PC-3 (cell line): ENCODE measurements around the gene TNFRSF11A. TPM values are rescaled to one million over a fixed set of nuclear protein-coding genes. Genes with fewer than 3 reads are reported as not detected.

Source experiments
- ATAC-seq: fragments of 200-7000 bp; cut with Tn5 transposase; 2 replicates; pipeline ENCODE4 v1.9.1; 2020; ENCODE audit warnings: mild to moderate bottlenecking, moderate library complexity
- BruUV-seq: library from RNA; stranded (reverse); fragments of 400-500 nt; replicated peaks from 2 replicates; lab custom pipeline; 2021; lab: Mats Ljungman, UMichigan
- CTCF ChIA-PET: fragments of 300-600 bp; sonication (Branson Sonifier 250); formaldehyde crosslinking; loops from one replicate; lab custom pipeline; 2022; ENCODE audit warnings: antibody characterized with exemption; lab: Charles Lee
- POLR2A ChIA-PET: fragments of 300-600 bp; sonication (Branson Sonifier 250); formaldehyde crosslinking; loops from one replicate; lab custom pipeline; 2022; ENCODE audit warnings: antibody characterized with exemption; ENCODE audit not compliant: unreplicated experiment; lab: Charles Lee
- DNase-seq: peaks from one replicate; pipeline ENCODE4 v3.0.0-alpha.2; 2015
- H2AFZ ChIP-seq: fragments of 300-600 bp; sonication (generic); 2 replicates; pipeline ENCODE4 v1.6.0; 2016; ENCODE audit warnings: antibody characterized with exemption, low read length
- H3F3A ChIP-seq: fragments of 300-600 bp; sonication (generic); one replicate; pipeline ENCODE4 v1.6.0; 2017; ENCODE audit warnings: antibody characterized with exemption, low read length, control low read depth, mild to moderate bottlenecking; ENCODE audit not compliant: unreplicated experiment
- H3K27ac ChIP-seq: fragments of 300-600 bp; sonication (generic); 2 replicates; pipeline ENCODE4 v1.5.1; 2016; ENCODE audit warnings: mild to moderate bottlenecking, low read length
- H3K27me3 ChIP-seq: fragments of 300-600 bp; sonication (generic); 2 replicates; pipeline ENCODE4 v1.6.1; 2016; ENCODE audit warnings: low read length, mixed read lengths
- H3K36me3 ChIP-seq: fragments of 300-600 bp; sonication (generic); 2 replicates; pipeline ENCODE4 v1.6.1; 2016; ENCODE audit warnings: low read depth, mixed run types, low read length, mixed read lengths
- H3K4me1 ChIP-seq: fragments of 300-600 bp; sonication (generic); 2 replicates; pipeline ENCODE4 v1.5.1; 2016; ENCODE audit warnings: low read length; ENCODE audit not compliant: insufficient read depth
- H3K4me2 ChIP-seq: fragments of 300-600 bp; sonication (generic); 2 replicates; pipeline ENCODE4 v1.6.0; 2016; ENCODE audit warnings: low read length
- H3K4me3 ChIP-seq: fragments of 300-600 bp; sonication (generic); 2 replicates; pipeline ENCODE4 v1.5.1; 2016; ENCODE audit warnings: mild to moderate bottlenecking, low read length, mixed read lengths
- H3K79me2 ChIP-seq: fragments of 300-600 bp; sonication (generic); 2 replicates; pipeline ENCODE4 v1.6.1; 2017; ENCODE audit warnings: low read length, mixed read lengths
- H3K9ac ChIP-seq: fragments of 300-600 bp; sonication (generic); 2 replicates; pipeline ENCODE4 v1.6.0; 2016; ENCODE audit warnings: mild to moderate bottlenecking, low read length
- H3K9me2 ChIP-seq: fragments of 300-600 bp; sonication (generic); replicated peaks from 2 replicates; pipeline ENCODE4 v1.6.1; 2016; ENCODE audit warnings: mixed run types, low read length, mixed read lengths
- H3K9me3 ChIP-seq: fragments of 300-600 bp; sonication (generic); 2 replicates; pipeline ENCODE4 v1.6.1; 2016; ENCODE audit warnings: low read length, mixed read lengths
- H4K20me1 ChIP-seq: fragments of 300-600 bp; sonication (generic); 2 replicates; pipeline ENCODE4 v1.6.1; 2016; ENCODE audit warnings: low read length, mixed read lengths
- EZH2 ChIP-seq: fragments of 300-600 bp; sonication (generic); IDR thresholded peaks from one replicate; pipeline ENCODE4 v1.6.1; 2017; ENCODE audit warnings: antibody characterized with exemption, mild to moderate bottlenecking, low read length; ENCODE audit not compliant: unreplicated experiment
- EZH2phosphoT487 ChIP-seq: fragments of 300-600 bp; sonication (generic); IDR thresholded peaks from 2 replicates; pipeline ENCODE4 v1.6.1; 2018; ENCODE audit warnings: mild to moderate bottlenecking, antibody characterized with exemption, low read length, borderline replicate concordance
- intact Hi-C: fragments of 100-400 bp; cut with micrococcal nuclease; formaldehyde crosslinking; loops from 2 replicates; pipeline ENCODE4 v1.9.0; 2023
- total RNA-seq: library from RNA; depleted of rRNA; stranded (reverse); fragments of >200 nt; gene quantifications from 2 replicates; pipeline ENCODE4 v1.2.3, GENCODE V29; 2014
- TF ChIP-seq, protein P1 (sequence below): fragments of 300-600 bp; sonication (generic); conservative IDR thresholded peaks from 2 replicates; pipeline ENCODE4 v1.5.1; 2017; ENCODE audit warnings: antibody characterized with exemption, low read depth, mild to moderate bottlenecking, low read length

TNFRSF11A gene
- total RNA-seq, 1 experiment from 2014 or later, result 26.5 TPM

DNA sequence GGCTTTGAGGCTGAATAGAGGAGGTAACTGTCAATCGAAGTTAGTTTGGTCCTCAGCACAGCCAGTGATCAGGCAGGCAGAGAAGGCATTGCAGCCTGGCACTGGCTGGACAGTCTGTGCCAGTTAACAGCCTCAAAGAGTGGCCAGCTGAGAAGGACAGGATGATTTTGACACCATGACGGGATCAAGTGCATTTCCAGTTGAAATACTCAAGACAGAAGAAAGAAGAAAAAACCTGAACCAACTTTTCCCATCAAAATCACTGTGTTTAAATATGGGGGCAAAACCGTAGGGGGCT is 101.0 kb downstream of the TNFRSF11A start:
- no peak for ATAC-seq
- H3K4me2 ChIP-seq, result peak overlapping the region; percentile 81; the same call in 1 of the 2 replicates

DNA sequence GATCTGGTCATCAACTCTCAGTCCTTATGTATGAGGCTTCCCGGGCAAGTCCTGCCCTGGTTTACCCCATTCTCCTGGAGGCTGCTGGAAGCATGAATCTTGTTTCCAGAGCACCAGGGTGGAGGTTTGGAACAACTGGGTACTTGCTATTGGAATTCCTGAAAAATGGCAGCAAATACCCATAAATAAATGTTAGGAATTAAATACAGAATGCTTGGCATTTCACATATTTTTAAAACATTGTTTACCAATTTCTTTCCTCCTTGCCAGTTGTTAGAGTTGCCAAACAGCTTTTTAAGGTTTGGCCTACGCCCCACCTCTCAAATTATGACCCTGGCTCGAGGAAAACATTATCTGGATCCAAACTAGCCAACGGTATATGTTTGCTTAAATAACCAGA is 107.1 kb downstream of the TNFRSF11A start:
- no TSS peak for BruUV-seq
- Histone ChIP-seq H3F3A (no peaks in the 10 kb centered on the region), H3K9ac (no peak overlapping the region), H3K9me2 (no peaks in the 10 kb centered on the region; the same call in 1 of the 2 replicates), H4K20me1 (no peaks in the 10 kb centered on the region), H3K79me2 (no peaks in the 10 kb centered on the region), H3K36me3 (no peaks in the 10 kb centered on the region), H3K27me3 (no peaks in the 10 kb centered on the region), H3K4me3 (no peak overlapping the region), H3K4me2 (no peak overlapping the region), H2AFZ (0 out of 2 replicates have a peak overlapping the region, but pooled peaks have one; percentile 20), H3K27ac (no peak overlapping the region), H3K9me3 (no peaks in the 10 kb centered on the region), H3K4me1 (no peaks in the 10 kb centered on the region)
- TF ChIP-seq EZH2phosphoT487 (no peak), EZH2 (no peak)
- TF ChIP-seq, protein P1, sequence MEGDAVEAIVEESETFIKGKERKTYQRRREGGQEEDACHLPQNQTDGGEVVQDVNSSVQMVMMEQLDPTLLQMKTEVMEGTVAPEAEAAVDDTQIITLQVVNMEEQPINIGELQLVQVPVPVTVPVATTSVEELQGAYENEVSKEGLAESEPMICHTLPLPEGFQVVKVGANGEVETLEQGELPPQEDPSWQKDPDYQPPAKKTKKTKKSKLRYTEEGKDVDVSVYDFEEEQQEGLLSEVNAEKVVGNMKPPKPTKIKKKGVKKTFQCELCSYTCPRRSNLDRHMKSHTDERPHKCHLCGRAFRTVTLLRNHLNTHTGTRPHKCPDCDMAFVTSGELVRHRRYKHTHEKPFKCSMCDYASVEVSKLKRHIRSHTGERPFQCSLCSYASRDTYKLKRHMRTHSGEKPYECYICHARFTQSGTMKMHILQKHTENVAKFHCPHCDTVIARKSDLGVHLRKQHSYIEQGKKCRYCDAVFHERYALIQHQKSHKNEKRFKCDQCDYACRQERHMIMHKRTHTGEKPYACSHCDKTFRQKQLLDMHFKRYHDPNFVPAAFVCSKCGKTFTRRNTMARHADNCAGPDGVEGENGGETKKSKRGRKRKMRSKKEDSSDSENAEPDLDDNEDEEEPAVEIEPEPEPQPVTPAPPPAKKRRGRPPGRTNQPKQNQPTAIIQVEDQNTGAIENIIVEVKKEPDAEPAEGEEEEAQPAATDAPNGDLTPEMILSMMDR, result no peak
- ATAC-seq, result no peak
- DNase-seq, result no peak
- ChIA-PET CTCF (no interaction called here), POLR2A (no interaction called here)
- intact Hi-C loops, result no loop called here

More for the DNA sequence above, 101.0 kb downstream of the TNFRSF11A start:
- TF ChIP-seq, protein P1, result no peak
- no peak for TF ChIP-seq EZH2
- TF ChIP-seq EZH2phosphoT487, result no peak
- H3K4me1 ChIP-seq, result peaks cover 19% of the 10 kb centered on the region
- CTCF ChIA-PET, result interaction anchor here (0.6 to 1.2 kb wide), 9 partner anchors 25 to 140 kb away, joined by 3 to 9 read pairs (median 5); no protein-coding TSS in a partner anchor
- no TSS peak for BruUV-seq
- H3K9ac ChIP-seq, result no peak overlapping the region
- H3K27ac ChIP-seq, result no peak overlapping the region
- no peaks in the 10 kb centered on the region for H4K20me1 ChIP-seq
- no peaks in the 10 kb centered on the region for H3F3A ChIP-seq
- H3K9me3 ChIP-seq, result no peaks in the 10 kb centered on the region
- H3K36me3 ChIP-seq, result no peaks in the 10 kb centered on the region
- POLR2A ChIA-PET, result no interaction called here
- no peak overlapping the region for H3K4me3 ChIP-seq
- H3K27me3 ChIP-seq, result no peaks in the 10 kb centered on the region
- no peak for DNase-seq
- no peaks in the 10 kb centered on the region; the same call in 1 of the 2 replicates for H3K9me2 ChIP-seq
- intact Hi-C loops, result no loop called here
- no peaks in the 10 kb centered on the region for H3K79me2 ChIP-seq
- H2AFZ ChIP-seq, result peak overlapping the region; percentile 12; the same call in 1 of the 2 replicates

DNA sequence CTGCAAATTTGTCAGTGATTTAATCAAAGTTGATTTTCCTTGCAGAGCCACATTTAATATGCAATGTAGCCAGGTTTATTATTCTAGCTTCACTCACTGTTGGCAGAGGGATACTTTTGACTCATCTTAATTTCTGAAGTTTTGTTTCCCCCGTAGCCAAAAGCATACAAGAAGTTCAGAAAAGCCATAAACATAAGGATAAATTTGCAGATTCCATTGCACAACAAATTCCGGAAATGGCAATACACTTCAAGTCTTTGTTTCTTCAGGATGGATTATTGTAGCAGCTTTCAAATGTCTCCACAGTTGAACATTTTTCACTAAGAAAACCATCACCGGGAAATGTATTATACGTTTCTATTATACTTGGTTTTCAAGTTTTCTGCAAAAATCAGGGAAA is 109.7 kb downstream of the TNFRSF11A start:
- no peaks in the 10 kb centered on the region for H3K79me2 ChIP-seq
- H3F3A ChIP-seq, result no peaks in the 10 kb centered on the region
- ATAC-seq, result no peak
- H2AFZ ChIP-seq, result no peak overlapping the region
- H3K4me1 ChIP-seq, result no peaks in the 10 kb centered on the region; the same call in 1 of the 2 replicates
- no peak for TF ChIP-seq EZH2
- TF ChIP-seq EZH2phosphoT487, result no peak
- TF ChIP-seq, protein P1, result no peak
- H3K27ac ChIP-seq, result no peak overlapping the region
- H3K9me3 ChIP-seq, result no peaks in the 10 kb centered on the region
- POLR2A ChIA-PET, result no interaction called here
- H3K36me3 ChIP-seq, result no peaks in the 10 kb centered on the region
- H3K9me2 ChIP-seq, result no peaks in the 10 kb centered on the region; the same call in 1 of the 2 replicates
- CTCF ChIA-PET, result no interaction called here
- no peak overlapping the region for H3K4me2 ChIP-seq
- H3K27me3 ChIP-seq, result no peaks in the 10 kb centered on the region
- H3K4me3 ChIP-seq, result no peak overlapping the region
- BruUV-seq, result no TSS peak
- intact Hi-C loops, result no loop called here
- DNase-seq, result no peak
- H3K9ac ChIP-seq, result no peak overlapping the region
- no peaks in the 10 kb centered on the region for H4K20me1 ChIP-seq
